Measurements from ENCODE around the gene ADM2.

Gene ADM2

DNA sequence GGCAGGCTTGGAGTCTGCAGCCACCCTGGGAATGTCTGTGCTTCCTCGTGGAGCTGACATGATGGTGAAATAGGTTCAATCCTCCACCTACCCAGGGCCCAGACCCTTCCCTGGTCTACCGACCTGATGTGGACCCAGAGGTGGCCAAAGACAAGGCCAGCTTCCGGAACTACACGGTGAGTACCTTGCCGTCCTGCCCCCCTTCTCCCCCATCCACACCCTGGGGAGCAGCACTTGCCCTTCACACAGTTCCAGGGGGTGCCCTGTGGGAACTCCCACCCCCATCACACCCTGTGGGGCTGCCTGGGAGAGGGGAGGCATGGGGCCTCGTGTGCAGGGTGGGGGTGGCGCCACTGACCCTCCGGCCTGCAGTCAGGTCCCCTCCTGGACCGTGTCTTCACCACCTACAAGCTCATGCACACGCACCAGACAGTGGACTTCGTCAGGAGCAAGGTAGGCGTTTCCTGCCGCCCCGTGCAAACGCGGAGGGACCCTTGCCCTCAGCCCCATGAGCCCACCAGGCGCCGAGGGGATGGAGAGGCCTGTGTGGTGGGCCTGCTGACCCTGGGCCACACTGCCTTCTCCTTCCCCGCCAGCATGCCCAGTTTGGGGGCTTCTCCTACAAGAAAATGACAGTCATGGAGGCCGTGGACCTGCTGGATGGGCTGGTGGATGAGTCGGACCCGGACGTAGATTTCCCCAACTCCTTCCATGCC lies 6.1 kb downstream of the ADM2 start:
- DNase-seq: no peak

DNA sequence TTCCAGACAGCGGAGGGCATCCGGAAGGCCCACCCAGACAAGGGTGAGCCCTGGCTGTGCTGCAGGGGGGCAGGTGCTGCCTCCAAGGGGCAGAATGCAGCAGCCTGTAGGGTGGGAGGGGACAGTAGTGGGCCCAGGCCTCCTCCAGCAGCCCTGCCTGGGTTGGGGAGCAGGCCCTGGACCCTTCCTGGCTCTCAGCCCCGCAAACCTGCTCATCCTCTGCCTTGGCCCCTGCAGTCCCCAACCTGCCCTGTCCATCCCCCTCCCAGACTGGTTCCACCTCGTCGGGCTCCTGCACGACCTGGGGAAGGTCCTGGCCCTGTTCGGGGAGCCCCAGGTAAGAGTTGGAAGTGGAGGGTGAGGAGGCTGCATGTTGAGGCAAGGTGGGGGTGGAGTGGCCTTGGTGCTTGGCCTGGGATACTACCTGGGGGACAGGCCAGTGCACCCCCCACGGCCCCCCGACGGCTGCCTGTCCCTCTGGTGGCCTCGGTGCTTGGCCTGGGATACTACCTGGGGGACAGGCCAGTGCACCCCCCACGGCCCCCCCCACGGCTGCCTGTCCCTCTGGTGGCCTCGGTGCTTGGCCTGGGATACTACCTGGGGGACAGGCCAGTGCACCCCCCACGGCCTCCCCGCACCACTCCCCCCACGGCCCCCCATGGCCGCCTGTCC lies 6.8 kb downstream of the ADM2 start:
- DNase-seq: no peak

- DNase-seq: no peak
Measured at GRCh38 chr22:50488886-50489285, 7.5 kb downstream of the ADM2 start.

GRCh38 chr22:50489363-50490243 lies 8.3 kb downstream of the ADM2 start:
- no peak for DNase-seq

GRCh38 chr22:50490531-50491308 lies 9.4 kb downstream of the ADM2 start:
- DNase-seq: no peak

- no peak for DNase-seq
Measured at GRCh38 chr22:50497093-50497492, 15.8 kb downstream of the ADM2 start.

DNA sequence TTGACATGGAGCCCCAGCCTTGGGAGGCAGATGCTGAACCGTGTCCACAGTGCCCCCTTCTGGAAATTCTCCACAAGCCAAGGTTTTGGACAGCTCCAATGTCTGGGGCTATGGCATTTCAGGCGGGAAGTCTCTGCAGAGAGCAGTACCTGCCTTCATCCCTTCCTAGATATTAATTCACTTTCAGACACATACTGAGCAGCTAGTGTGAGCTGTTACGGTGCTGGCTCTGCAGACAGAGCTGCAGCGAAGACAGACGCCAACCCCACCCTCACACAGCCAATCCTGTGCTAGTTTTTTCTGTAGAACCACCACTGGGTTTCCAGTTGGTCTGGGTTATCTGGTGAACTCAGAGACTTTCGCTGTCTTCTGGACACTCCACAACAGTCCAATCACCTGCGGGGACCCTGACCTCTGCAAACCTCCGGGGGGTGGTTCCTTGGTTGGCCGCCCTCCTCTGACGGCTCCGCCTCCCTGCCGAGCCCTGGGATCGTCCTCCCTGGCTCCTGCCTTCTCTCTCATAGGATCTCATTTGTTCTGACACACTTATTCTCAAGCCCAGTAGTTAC lies 17.1 kb downstream of the ADM2 start:
- DNase-seq: peak; percentile 42 to 54

DNA sequence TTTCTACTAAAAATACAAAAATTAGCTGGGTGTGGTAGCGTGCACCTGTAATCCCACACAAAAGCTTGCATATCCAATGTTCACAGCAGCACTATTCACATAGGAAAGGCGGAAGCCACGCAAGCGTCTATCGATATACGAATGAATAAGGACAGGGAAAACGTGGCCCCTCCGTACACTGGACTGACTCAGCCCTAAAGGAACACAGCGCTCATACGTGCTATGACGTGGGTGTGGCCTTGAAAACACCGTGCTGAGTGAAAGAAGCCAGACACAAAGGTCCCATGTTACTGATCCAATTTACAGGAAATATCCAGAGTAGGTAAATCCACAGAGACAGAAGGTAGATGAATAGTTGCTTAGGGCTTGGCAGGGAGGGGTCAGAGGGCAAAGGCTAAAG lies 19.1 kb downstream of the ADM2 start:
- no peak for DNase-seq

DNA sequence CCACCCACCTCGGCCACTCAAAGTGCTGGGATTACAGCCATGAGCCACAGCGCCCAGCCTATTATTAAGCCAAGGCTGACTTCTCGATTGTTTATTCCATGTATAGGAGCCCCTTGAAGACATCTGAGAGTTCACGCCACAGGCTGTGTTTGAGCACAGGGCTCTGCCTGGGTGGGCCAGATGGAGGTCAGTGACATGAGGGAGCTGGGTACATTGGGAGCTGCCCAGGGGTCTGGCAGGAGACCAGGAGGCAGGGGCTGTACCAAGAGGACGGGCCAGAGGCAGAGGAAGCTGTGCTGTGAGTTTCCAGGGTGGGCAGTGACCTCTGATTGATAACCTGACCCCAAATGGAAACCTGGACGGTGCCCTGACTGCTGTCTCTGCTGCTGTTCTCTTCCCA lies 20.8 kb downstream of the ADM2 start:
- no peak for DNase-seq

DNA sequence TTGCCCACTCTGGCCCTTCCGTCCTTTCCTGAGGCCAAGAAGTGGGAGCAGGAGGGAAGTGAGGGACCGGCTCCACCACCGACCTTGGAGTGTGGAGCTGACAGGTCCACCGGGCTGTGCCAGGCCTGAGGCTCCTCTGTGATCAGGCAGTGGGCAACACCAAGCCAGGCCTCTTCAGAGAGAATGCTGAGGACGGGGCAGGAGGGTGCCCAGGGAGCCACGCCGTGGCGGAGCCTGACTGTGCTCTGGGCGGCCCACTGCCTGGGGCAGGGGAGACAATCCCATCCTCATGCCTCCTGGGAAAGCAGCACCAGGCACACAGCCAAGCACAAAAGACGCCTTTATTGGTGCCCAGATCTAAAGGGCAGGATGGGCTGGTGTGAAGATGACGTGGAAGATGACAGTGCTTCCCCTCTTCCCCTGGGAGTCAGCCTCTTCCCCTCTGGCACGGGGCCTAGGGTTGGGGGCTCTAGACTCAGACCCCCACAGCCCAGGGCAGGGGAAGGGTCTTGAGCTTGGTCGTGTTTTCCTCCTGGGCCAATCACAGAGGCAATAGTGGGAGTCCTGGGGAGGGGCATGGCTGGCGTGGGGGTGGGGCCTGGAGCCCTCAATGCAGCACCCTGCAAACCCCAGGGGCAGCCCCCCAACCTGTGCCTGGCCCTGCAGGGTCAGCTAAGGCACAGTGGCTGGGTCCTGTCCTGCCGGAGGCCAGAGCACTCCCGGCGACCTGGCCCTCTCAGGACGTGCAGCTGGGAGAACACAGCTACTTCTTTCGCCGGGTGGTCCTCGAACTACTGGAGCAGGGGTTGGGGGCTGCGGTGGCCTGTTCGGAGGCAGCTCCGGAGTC lies 21.5 kb downstream of the ADM2 start:
- DNase-seq: no peak

DNA sequence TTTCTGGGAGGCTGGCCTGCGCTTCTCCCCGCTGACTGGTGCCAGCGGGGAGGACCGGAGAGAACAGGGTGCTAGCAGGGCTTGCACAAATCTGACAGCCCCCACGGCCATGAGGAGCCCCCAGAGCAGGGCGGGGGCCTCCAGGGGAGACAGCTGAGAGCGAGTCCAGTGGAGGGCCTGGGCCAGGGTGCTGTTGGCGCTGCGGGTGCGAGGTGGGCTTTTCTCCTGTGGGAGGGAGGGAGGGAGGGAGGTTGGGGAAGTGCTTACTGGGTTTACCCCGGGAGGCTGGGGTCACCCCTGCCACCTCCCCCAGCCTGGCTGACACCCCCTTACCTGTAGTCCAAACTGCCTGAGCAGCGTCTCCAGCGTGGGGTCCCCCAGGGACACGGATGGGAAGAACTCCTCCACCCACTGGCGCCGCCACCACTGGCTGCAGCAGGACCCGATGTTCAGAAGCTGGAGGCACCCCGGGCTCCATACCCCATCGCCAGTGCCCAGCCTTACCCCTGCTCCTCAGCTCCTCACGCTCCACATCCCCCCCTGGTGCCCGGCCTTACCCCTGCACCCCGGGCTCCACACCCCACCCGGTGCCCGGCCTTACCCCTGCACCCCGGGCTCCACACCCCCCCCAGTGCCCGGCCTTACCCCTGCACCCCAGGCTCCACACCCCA lies 22.3 kb downstream of the ADM2 start:
- DNase-seq: no peak

DNA sequence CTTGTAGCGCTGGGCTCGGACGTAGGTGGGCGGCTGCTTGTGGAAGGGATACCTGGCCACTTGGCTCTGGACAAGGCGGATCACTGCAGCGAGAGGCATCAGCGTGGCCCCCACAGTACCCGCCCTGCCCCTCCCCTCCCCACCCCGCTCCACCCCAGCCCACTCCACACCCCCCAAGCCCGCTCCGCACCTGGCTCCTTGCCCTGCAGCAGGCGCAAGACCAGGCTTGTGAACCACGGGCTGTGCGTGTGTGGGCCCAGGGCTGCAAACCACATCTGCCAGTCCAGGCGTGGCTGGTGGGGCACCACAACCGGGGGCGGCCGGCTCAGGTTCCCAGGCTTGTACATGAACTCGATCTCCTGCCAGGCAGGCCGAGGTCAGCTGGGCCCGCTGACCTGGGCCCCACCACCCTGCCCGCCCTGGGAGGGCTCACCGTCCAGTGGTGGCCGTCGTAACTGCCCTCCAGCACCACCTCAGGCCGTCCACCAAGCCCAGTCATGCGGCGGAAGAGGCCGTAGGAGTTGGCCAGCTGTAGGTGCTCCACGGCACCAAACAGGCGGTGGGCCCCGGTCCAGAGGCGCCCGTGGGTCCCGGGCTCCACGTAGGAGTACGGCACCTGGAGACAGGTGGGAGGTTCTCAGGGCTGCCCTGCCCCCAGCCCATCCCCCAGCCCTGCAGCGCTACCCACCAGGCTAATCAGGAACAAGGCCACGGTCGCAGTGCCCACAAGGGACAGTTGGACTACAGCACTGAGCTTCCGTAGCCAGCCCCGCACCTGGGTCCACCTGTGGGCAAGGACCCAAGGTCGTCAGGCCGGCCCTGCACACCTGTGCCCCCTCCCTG lies 23.2 kb downstream of the ADM2 start:
- DNase-seq: no peak

DNA sequence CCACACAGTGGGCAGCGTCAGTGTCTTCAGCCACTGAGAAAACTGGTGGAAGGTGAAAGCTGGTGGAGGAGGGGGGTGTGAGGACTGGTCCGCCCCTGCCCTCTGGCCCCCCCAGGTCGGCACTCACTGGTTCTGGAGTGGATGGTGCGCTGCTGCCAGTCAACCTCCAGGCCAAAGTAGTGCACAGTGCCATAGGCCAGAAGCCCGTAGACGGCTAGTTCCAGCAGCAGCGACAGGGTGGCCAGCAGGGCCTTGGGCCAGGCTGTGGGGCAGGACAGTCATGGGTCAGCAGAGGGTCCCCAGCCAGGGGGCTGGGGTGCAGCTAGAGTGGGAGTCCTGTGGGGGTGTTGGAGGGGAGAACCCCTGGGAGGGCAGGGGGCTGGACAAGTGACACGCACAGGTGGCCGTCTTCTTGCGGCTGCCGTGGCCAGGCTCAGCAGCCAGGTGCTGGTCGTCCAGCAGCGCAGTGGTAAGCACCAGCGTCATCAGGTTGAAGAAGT lies 24.0 kb downstream of the ADM2 start:
- no peak for DNase-seq

GRCh38 chr22:50505776-50506610 lies 24.6 kb downstream of the ADM2 start:
- DNase-seq: no peak

GRCh38 chr22:50506611-50507420 lies 25.5 kb downstream of the ADM2 start:
- DNase-seq: no peak

DNA sequence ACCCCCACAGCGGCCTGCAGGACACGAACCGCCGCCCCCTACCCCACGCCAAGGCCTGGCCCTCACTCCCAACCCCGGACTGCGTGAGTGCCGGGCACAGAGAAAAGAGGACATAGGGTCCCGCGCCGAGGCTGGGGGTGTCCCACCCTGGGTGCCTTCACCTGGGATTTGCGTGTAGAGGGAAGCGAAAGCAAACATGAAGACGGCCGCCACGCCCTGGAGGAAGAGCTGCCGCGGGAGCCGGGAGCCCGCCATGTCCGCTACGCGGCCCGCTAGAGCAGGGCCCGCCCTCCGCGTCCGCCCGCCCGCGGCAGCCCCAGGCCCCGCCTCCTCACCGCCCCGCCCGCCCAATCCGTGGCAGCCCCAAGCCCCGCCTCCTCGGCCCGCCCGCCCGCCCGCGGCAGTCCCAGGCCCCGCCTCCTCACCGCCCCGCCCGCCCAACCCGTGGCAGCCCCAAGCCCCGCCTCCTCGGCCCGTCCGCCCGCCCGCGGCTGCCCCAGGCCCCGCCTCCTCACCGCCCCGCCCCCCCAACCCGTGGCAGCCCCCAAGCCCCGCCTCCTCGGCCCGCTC lies 26.2 kb downstream of the ADM2 start, which contains the start of gene LMF2:
Gene LMF2, minus strand, starts transcription at position 282 of the 570 bp plus-strand sequence. Its CDS starts 27 bp downstream, at position 255.
- DNase-seq: peak; percentile 97 to 100

Data from hippocampal formation (tissue), 2 donors.